CD4-positive, alpha-beta T cell treated with Interleukin-6 at 100 ng/mL for 8 hours (primary cell): ENCODE results near the gene MCC.

Experiments used
- DNase-seq: peaks from one replicate; pipeline ENCODE4 v3.0.0-alpha.2; 2020; ENCODE audit warnings: mixed read lengths, low spot score

The MCC gene

DNA sequence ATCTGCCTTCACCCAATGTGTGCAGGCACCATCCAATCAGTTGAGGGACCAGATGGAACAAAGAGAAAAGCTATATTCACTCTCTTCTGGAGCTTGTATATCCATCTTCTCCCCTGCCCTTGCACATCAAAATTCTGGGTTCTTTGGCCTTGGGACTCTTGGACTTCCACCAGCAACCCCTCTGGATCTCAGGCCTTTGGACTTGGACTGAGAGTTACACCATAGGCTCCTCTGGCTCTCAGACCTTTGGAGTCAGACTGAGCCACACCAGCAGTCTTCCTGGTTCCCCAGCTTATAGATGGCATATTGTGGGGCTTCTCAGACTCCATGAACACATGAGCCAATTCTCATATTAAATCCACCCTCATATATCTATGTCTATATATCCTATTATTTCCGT, 126.6 kb downstream of the MCC start:
- DNase-seq, result no peak

DNA sequence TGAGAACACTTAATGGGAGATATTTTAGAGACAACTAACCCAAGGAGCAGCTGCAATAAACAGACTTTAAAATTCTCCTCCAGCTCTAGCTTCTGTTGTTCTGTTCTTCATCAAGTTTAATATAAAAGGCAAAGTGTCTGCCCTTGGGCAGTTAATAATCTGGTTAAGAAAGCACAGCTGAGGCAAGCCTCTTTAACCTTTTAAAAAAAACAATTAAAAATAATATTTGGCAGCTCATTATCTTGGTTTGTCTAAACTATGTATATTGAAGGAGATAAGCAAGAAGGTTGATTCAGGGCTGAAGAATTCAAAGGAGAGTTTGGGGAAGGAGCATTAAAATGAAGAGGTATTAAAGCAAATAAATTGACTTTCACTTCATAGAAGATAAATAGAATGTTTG, 128.8 kb downstream of the MCC start:
- no peak for DNase-seq

DNA sequence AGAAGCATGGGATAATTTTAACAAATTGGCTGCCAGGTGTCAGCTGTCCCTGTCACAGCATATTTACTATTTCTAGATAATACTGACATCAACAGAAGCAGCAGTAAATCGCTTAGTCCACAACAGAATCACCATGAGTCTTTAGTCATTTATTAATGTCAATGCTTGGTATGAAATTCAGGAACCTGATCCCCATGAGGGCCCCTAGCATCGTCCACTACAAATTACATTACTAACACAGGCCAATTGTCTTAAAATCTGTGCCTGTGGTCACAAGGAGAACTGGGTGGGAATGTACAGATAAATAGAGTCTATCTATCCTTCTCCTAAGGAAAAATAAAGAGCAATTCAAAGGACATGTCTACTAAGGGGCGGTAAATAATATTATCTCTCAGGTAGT, 129.6 kb downstream of the MCC start:
- DNase-seq, result no peak

DNA sequence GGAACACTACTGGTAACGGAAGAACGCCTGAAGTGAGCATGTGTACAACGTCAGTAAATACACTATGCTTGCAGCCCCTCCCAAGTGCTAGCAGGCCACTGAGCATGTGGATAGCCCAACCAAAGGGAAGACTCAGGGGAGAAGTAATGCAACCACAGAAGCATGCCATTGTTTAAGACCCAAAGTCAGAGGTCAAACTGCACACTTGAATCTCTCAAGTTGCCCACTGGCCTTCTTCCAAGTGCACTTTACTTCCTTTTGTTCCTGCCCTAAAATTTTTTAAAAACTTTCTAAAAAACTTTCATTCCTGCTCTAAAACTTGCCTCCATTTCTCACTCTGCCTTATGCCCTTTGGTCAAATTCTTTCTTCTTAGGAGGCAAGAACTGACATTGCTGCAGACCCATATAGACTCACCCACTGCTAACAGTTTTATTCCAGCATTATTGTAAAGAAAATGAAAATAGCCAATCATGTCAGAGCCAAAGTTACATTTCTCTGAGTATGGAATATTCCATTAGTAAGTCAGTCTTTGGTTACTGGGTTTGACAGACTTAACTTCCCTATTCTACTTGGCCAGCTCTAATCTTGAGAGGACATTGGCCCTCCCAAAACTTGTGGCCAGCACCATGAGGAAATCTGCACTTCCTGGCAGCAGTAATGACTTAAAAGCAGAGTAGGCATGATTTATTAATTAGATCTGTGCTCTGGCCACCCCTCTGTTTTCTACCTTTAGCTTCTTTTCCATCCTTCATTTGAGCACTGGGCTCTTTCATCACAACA, 130.4 kb downstream of the MCC start:
- no peak for DNase-seq

DNA sequence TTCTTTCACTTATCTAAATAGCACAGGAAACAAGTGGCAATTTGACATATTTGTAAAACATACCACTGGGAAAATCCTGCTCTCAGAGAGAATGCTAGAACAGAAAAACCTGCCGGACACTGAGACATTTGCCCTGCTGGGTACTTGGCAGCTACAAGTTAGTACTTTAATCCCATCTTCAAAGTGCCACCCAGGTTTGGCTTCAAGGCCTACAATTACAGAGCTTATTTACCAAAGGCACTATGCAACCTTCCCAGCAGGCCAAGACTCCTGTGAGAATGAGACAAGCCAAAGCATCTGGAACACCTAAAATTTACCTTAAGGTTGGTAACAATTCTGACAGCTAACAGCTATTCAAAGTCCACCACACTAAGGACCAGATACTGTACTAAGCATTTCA, 131.8 kb downstream of the MCC start:
- no peak for DNase-seq

DNA sequence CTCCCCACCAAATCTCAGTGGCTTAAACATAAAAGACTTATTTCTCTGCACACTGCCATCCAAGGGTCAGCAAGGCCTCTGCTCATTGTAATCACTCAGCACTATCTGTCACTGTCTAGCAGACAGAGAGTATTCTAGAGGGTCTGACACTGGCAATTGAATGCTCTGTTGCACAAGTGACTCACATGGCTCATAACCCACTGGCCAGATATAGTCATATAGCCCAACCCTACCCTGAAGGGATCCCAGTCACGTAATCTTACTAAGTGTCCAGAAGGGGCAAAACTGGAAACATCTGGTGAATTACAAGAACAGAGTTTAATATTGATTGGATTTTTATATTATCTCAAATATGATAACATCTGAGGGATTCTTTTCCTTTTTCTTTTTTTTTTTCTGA, 134.2 kb downstream of the MCC start:
- no peak for DNase-seq

DNA sequence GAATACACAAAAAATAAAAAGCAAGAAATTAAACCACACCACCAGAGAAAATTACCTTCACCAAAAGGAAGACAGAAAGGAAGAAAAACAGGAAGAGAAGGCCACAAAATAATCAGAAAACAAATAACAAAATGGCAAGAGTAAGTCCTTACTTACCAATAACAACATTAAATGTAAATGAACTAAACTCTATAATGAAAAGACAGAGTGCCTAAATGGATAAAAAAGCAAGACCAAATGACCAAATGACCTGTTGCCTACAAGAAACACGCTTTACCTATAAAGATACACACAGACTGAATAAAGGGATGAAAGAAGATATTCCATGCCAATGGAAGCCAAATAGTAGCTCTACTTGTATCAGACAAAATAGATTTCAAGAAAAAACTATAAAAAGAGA, 140.7 kb downstream of the MCC start:
- DNase-seq, result no peak

DNA sequence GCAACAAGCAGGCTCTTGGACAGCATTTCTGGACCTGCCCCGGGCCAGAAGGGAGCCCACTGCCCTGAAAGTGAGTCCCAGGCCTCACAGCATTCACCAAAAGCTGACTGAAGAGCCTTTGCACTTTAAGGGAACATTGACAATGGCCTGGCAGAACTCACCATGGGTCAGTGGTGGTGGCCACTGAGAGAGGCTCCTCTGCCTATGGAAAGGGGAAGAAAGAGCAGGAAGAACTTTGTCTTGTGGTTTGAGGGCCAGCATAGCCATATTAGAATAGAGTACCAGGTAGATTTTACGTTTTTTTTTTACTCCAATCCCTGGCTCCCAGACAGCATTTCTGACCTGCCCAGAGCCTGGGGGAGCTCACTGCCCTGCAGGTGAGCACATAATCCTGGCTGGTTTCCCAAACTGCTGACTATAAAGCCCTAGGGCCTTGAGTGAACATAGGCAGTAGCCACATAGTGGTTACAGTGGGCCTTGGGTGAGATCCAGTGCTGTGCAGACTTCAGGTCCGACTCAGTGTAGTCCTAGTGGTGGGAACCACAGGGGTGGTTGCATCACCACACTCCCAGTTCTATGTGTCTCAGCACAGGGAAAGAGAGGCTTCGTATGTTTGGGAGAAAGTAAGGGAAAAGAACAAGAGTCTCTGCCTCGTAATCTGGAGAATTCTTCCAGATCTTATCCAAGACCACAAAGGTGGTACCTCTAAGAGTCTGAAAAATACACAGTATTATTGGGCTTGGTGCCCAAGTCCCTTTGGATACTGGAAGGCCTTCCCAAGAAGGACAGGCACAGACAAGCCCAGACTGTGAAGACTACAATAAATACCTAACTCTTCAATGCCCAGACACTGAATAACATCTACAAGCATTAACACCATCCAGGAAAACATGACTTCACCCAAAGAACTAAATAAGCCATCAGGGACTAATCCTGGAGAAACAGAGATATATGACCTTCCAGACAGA, 143.0 kb downstream of the MCC start:
- no peak for DNase-seq

DNA sequence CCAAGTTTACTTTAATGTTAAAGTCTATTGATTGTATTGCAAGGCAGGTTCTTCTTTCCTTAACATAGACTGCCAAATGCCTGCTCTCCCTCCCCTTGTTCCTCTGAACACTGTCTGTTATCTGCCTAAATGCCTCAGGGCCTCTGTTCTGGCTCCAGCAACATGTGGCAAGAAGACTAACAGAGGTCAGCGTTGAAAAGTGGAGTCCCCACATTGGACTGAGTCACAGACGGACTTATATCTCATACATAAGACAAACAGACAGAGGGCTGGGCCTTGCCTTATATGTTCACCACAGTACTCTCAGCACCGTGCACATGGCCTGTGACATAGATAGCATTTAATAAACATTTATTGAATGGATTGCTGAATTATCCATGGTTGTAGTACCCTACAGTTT, 144.9 kb downstream of the MCC start:
- DNase-seq, result no peak

DNA sequence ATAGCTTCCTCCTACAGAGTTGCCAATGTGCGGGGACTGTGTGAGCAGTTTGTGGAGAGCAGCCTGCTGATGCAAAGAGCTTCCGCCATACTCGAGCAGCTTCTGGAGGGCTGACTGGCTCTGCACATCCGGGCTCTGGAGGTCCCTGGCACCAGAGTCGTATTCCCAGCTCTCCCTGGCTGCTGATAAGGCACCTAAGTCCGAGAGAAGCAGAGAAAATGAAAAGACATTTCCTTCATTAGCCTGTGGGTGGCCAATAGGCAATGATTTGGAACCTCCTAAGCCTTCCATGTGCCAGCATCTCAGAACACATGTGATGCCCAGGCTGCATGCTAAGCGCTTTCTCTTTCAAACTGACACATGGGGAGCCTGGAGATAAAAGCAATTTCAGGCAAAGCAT, 147.7 kb downstream of the MCC start:
- no peak for DNase-seq

DNA sequence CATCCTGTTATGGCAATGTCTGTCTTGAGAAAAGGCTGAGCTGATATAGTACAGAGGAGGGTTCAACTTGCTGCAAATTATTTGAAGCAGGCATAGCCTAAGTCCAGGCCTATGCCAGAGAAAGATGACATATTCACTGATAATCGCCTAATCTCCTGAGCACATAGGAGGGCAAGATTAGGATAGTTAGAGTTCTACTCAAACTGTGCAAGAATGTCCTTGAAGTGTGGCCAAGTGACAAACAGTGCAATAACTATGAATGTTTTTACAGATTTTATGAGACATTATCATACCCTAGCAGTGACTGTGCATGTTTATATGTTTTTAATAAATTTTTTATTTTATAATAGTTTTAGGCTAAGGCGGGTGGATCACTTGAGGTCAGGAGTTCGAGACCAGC, 149.6 kb downstream of the MCC start:
- DNase-seq, result no peak

DNA sequence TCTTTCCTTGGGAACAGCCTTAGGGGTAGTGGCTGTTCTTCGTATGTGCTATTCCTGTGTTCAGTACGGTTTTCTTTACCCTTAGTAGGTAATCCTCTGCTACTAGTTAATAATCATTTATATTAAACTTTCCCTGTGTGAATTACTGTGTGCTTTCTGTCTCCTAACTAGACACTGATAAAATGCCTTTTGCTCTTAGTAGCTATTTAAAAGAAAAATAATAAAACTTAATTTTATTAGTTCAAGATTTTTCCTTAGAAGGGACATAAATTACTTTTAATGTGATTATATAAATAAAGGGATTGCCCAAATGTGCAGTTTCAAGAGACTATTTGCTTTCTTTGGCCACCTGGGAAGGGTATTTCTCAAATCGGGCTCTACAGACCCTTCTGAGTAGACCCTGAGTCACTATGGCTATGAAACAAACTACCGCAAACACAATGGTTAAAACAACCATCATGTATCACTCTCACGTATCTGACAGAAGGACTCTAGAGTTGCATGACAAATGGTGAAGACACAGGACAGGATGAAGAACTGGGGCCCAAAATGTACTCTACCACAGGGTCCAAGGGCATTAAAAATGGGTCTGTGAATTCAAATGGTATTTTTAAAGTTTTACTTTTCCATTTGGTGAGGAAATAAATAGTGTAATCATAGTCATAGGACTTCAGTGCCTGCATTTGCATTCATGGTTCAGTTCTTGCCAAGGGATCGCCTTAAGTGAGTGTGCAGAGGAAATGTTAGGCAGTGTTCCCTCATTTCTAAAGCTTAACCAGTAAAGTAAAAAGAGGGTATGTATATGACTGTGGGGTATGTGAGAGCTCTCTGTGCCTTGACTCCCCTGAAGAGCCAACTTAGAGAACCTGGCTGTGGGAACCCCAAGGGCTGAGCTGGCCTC, 150.5 kb downstream of the MCC start:
- DNase-seq, result no peak

DNA sequence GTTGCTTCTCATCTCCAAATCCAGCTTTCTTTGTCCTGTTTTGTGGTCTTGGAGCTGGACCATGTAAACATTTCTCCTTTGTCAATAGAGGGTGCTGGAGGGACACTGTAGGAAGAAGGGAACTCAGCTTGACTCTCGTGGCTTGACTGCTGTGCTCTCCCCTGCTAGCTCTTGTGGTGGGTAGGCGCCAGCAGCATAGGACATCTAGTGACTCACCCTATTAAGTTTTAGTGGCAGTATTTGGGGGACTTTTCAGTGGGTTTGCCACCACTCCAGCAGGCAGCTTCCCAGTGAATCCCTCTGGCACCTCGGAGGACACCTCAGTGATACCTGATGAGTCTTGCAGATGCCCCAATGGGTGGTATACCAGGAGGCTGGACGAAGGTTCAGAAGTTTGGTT, 151.3 kb downstream of the MCC start:
- no peak for DNase-seq

DNA sequence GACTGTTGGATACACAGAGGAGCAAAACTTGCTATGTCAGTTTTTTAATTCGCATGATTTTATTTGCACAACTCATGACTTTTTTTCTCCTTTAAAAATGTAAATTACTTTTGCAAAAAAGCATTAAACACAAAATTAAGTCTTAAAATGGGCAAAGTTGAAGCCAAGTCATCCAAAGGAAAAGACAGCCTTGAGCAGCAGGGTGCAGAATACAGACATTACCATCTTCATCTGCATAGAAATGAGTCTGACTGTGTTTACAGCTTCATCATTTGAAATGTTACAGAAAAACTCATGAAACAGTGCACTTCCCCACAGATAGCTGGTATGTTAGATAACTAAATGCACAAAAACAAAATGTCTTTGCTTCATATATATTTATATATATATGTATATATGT, 154.8 kb downstream of the MCC start:
- no peak for DNase-seq

DNA sequence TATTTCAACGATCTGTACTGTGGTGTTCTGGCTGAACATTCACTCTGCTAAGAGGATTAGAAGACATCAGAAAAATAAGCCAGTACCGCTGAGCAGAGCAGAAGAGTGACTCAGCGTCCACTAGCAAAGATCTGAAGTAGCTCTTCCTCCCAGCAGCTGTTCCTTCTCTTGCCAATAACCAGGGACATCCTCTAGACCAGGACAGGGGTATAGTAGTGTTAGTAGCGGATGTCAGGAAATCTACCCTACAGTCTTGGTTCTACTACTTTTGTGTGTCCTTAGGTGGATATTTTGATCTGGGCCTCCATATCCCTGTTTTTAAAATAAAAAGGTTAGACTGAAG, 157.1 kb downstream of the MCC start:
- DNase-seq, result no peak

DNA sequence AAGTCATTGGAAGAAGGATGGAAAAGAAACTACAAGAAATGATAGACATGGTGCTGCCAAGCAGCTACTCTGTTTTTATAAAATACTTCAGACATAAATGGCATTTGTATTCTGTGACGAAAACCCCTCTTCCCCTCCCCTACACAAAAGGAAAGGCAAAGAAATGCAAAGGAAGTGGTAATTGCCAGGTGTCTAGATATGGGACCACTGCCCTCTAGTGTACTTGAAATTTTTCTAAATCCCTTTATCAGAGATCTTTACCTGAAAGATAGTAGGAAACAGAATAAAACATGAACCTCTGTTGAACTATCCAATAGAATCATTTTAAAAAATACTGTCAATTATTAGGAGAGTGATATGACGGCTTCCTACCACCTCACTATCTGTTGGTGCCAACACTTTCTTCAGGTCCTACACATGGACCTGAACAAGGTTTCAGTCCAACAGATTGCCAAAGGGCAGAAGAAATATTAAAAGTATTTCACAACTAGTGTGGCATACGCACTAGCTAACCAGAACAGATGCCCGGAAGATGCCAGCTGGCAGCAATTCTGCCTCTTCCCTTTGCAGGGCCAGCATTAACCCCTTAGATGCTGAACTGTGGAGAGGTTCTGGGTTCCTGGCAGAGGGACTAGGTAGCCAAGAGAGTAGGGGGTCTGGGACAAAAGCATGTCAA, 157.6 kb downstream of the MCC start:
- DNase-seq, result peak; percentile 58

DNA sequence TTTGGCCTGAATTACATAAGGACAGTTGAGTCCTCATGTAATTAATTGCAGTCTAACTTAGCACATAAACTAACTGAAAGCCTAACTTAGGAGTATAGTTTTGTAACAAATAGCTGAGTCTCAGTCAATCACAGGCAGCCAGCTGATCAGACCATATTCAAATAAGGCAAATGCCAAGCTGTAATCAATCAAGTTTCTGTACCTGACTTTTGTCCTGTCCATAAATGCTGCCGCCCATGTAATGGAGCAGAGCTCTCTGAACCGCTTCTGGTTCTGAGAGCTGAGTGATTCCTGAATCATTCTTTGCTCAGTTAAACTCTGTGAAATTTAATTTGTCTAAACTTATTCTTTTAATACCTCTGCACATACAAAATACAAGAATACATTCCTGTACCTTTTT, 158.3 kb downstream of the MCC start:
- DNase-seq, result no peak

DNA sequence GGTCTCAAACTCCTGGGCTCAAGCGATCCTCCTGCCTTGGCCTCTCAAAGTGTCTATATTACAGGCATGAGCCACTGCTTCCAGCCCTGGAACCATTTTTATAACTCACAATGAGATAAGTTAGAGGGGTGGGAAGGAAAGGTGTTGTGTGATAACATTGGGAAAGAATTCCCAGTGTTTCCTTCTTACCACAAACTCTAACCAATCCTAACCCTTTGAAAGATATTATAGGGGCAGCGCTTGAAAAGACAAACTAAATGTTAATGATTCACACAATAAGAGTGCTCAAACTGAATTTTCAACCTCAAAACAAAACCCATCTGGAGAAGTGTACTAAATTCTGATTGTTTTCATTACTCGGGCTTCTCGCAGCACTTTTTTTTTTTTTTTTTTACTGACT, 163.2 kb downstream of the MCC start:
- DNase-seq, result no peak

DNA sequence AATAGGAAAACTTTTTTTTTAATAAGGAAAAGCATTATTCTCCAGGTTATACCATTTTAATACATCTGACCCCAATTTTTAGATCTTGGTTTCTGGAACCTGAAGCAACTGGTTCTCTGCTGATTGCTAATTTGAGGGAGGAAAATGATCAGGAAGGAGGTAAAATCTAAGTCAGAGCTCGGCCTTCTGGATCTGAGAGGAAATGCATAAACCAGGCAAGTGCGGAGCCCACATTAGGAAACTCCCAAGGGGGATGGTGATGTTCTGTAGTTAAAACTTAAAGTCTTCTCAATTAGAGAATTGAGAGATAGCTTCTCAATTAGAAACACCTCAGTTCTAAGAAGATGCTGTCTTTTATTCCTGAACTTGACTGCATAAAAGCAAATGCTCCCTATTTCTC, 167.0 kb downstream of the MCC start:
- DNase-seq, result no peak

DNA sequence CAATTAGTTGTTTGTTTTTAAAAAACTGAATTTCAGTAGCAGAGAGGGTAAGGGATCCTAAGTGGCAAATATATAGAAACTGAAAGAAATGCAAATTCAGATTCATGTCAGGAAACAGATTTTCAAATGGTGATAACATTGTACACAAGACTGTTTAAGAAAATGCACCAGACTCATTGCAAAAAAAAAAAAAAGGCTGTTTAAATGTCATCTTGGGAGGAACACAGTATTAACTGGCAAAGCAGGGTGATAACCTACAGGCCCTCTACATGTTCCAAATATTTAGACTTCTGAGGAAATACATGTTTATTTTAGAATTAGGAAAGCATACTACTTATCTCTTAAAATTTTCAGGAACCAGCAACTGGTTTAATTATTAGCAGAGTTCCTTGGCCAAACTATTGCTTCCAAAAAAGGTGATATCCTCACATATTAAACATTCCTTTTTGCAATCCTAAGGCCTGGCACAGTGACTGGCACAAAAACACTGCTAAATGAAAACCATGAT, 167.9 kb downstream of the MCC start:
- no peak for DNase-seq

DNA sequence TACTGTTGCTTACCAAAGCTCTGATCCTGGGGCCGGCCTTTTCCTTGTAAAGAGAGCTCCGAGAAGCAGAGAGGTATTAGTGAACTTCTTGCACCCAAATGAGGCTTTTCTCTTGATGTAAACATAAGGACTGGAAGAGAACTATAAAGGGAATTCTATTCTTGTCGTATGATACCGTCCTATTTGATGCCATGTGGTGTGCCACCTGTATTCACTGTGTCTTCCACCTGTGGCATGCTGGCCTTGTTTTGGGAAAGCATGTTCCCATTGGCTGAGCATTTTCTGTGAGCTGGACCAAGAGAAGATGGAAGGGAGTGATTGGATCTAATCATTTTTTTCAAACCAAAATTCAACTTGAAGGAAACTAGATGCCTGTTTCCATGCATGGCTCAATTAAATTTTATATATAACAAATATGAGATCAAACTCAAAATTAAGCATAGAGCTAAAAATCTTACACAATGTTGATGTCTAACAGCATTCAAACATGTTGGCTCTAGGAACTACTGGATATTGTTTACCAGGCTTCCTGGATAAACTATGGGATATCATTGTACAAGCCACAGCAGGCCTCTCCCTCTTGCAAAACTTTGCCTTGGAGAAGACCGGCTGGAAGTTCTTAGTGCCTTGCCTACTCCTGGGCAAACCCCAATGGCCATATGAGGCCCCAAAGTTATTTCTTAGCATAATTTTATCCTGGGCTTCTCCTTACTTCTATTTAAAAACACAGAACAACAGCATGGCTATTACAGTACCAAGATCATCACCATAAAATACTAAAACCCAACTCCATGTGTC, 168.8 kb downstream of the MCC start:
- DNase-seq, result no peak
